ENCODE data around the gene CLSTN3.
A peak's percentile ranks its signal among the peaks of the same experiment; 100 is the strongest.

CLSTN3 gene

DNA sequence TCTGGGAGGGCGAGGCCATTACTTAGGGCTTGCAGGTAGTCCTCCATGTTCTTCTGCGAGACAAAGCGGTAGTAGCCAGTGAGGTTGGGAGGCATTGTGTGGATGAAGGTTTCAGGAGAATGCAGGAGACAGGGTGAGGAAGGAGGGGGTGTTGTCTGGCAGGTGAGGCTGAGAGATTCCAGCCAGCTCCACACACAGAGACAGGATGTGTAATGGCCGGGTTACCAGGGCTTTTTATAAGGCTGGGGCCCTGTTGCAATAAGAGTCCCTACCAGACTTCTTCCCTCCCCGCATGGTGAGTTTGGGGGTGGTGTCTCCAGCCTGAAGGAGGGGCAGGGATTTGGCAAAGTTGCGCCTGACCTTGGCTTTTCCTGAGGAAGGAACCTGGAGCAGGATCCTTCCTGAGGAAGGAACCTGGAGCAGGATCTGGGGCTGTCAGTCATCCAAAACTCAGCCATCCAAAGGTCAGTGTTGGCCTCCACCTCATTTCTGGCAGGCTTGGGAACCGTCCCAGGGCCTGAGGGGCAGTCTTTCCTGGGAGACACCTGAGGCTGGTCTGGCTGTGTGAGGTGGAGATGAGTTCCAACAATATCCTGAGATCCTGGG lies 1.4 kb upstream of the CLSTN3 start, which contains the start of gene RBP5:
TSS of gene RBP5 (minus strand) at position 209 of the 606 bp plus-strand sequence. CDS start at position 95, 114 bp downstream.
- DNase-seq = no peak

DNA sequence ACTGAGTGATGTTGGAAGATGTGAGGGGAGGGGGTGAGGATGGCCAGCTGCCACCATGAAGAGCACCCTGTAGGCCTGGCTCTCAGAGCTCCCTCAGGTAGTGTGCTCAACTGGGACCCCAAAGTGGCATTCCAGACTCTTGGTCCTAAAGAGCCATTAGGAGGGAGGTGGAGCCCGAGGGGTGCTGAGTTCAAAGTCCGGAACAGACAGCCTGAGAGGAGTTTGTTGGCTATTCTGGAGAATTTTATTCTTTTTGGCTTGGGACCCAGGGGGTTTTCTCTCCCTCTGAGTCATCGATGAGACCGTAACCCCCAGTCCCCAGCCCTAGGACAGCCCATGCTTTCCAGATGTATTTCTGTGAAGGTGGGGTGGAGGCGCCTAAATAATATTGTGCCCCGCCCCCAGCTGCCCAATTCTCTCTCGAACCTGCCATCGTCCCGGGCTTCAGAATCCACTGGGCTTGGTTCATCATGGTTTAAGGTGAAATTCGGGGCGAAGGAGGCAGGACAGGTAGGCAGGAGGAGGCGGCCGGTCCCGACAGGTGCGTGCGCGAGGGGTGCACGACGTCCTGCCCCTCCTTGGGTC lies 792 bp upstream of the CLSTN3 start:
- no peak for DNase-seq

DNA sequence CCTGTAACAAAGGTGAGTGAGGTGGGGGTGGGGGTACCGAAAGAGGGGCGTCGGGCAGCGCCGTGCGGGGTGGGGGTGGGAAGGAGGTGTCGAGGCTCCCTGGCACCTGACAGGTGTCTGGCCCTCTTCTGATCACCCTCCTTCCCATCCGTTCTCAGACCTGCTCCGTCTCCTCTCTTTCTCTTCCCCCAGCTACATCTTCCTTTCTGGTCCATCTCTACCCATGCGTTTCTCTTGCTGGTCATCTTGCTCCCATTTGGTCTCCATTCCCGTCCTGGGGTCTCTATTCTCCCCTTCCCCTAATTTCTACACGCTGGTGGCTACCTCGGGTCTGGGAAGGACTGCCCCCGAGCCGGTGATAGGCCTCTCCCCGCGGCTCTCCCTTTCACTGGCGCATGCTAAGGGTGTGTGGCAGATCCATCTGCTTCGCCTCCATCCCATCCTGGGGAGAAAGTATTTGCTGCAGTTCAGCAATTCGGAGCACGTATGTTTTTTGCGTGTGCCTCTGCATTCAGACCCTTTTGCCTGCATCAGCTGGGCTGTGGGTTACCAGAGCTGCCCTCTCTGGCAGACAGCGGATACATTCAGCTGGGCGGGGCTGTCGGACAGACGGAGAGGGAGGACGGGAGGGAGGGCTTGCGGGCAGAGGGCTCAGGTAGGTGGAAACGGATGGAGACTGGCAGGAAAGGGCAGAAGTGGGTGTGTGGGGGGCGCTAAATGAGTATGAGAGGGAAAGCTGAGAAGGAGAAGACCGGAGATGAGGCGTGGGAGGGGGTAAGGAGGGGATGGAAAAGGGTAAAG lies 730 bp downstream of the CLSTN3 start:
- peak in 3 of 4 experiments; percentile 6 to 19 (median 17) for DNase-seq

DNA sequence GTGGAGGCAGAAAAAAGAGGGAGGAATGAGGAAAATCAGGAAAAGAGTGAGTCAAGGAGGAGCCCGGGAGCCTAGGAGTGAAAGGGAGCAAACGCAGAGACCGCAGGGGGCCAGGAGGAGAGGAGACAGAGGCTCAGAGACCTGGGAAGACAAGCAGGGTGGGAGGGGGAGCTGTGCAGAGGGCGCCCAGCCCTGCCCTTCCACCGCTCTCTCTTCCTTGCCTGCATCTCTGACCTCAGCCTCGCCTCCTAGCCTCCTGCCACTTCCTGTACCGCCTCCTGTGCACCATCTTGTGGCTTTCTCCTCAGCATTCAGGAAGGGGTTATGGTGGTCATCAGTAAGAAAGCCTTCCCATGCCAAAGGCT lies 1.3 kb downstream of the CLSTN3 start:
- no peak for DNase-seq

DNA sequence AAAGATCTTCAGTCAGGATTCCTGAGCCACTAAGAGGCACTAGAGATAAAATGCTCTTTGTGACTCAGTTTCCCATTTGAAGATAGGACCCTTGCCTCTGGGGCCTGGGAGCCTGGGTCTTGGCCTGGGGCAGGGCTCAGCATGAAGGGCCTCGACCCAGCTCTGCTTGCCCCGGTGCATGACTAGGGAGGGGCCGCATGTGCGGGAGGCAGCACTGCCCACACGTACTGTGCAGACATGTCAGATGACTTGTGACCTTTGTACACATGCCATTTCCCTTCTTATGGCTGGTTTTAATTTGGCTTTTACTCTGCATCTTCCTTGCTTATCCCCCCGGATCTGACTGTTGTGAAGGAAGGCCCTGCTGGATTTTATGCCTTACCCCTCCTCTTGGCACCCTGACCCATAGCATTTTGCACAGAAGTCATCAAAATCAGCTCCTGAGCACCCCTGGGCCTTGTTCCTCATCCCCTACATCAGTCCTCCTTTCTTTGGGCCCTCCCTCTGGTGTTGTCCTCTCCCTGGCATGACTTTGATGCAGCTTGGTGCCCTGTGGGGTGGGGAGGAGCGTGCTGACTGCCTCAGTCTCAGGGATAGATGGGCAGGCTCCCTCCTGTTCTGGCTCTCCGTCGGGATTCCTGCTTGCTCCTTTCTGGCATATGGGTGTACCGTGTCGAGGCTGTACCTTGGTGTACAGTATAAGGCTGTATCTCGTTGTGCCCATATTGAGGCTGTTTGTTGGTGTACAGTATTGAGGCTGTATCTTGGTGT lies 4.4 kb downstream of the CLSTN3 start:
- DNase-seq = no peak

DNA sequence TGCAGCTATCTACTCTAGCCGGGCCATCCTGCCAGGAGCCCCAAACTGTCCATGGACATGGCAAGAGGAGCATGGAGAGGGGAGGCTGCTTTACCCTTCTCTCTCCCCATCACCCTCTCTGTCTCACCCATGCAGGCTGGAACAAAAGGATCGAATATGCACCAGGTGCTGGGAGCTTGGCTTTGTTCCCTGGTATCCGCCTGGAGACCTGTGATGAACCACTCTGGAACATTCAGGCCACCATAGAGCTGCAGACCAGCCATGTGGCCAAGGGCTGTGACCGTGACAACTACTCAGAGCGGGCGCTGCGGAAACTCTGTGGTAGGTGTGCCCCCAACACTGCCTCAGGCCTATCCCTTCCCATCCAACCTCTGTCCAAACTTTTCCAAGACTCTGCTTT lies 5.9 kb downstream of the CLSTN3 start:
- no peak for DNase-seq

DNA sequence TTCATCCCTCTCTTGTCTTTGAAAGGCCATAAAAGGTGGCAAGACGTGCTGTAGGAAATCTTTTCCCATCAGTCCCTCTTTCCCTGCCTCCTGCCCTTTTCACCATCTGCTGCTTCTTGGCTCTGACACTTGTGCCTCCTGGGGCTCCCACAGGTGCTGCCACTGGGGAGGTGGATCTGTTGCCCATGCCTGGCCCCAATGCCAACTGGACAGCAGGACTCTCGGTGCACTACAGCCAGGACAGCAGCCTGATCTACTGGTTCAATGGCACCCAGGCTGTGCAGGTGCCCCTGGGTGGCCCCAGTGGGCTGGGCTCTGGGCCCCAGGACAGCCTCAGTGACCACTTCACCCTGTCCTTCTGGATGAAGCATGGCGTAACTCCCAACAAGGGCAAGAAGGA lies 6.5 kb downstream of the CLSTN3 start:
- DNase-seq = no peak

DNA sequence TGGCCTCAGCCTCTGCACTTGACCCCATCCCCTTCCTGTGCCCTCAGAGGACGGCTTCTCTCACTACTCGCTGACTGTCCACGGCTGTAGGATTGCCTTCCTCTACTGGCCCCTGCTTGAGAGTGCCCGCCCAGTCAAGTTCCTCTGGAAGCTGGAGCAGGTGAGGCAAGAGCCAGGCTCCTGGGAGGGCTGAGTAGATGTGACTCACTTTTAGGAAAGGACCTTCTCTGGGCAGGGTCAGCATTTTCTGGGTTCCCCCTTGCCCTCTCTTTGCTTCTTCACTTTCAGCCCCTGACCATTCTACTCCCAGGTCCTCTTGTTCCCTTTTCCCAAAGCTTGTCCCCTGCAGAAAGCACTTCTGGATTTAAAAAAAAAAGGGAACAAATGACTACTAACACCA lies 7.7 kb downstream of the CLSTN3 start:
- DNase-seq = no peak

DNA sequence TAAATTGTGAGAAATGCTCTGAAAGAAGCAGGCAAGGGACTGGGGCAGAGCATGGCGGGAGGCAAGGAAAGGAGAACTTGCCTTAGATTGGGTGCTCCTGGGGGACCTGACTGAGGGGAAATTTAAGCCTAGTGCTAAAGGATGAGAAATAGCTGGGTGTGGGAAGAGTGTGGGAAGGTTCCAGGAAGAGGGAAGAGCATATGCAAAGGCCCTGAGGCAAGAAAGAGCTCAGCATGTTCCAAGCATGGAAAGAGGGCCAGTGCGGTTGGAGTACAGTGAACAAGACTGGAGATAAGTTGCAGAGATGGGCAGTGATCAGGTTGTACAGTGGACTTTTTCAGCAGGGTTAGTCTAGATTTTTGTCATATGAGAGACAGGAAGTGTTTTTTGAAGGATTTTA lies 9.0 kb downstream of the CLSTN3 start:
- DNase-seq = no peak

DNA sequence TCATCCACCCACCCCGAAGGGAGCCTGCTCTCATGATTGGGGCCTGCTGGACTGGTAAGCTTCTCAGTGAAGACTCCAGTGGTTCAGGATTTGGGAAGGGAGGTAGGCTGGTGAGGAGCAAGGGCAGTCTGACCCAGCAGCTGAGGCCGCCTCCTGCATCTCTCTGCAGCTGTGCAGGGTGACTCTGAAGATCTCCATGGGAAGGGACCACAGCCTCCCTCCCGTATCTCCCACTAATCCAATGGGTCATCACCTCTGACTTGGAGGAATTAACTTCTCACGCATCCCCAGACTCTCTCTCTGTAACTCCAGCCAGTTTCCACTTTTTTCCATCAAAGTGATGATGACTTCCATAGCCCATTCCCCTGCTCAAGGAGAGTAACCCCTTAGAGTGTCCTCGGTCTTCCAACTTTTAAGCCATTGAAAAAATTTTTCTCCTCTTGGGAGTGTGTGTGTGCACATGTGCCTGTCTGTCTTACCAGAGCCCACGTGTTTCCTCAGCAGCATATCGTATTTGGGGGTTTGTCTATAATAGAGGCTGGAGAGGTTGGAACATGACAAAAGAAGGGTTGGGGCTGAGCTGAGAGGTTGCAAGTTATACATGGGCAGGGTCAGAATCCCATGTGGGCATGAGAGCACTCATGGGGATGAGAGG lies 11.3 kb downstream of the CLSTN3 start:
- no peak for DNase-seq

DNA sequence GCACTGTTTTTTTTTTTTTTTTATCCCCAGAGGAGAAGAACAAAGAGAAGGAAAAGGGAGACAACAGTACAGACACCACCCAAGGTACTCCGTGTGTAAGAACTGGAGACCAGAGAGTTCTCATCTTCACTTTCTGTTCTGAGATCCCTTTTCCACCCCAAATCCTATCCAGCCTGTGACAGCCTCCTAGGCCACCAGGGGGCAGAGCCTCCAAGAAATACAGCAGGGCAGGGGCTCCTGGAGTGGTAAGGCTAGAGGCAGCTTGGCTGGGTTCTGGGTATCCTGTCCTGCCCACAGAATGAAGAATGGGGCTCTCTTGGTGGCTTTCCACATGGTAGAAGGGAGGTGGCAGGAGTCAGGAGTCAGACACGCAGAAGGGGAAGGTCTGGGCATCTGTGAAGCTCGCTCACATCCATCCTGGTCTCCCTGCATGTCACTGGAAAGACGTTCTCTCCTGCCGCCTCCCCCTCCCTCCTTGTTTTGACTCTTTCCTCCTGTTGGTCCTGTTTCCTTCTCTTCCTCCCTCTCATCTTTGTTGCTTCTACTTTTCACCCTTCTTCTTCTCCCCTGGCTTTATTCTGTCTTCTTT lies 12.0 kb downstream of the CLSTN3 start:
- DNase-seq = peak in 3 of 4 experiments; percentile 8 to 42 (median 27)

DNA sequence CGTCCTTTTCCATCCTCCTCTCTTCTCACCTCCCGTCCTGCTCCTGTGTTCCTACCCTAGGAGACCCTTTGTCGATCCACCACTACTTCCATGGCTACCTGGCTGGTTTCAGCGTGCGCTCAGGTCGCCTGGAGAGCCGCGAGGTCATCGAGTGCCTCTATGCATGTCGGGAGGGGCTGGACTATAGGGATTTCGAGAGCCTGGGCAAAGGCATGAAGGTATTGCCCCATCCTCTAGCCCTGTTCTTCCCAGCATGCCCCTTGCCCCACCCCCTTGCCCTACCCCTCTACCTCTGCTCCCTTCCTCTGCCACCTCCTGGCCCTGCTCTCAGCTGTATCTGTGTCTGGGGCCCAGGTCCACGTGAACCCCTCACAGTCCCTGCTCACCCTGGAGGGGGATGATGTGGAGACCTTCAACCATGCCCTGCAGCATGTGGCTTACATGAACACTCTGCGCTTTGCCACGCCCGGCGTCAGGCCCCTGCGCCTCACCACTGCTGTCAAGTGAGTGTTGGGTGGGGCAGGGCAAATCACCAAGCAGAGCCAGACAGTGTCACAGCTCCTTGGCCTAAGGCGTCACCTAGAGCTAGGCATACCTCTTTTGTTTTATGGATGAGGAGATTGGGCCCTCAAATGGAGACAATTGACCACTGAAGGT lies 12.8 kb downstream of the CLSTN3 start:
- no peak for DNase-seq

DNA sequence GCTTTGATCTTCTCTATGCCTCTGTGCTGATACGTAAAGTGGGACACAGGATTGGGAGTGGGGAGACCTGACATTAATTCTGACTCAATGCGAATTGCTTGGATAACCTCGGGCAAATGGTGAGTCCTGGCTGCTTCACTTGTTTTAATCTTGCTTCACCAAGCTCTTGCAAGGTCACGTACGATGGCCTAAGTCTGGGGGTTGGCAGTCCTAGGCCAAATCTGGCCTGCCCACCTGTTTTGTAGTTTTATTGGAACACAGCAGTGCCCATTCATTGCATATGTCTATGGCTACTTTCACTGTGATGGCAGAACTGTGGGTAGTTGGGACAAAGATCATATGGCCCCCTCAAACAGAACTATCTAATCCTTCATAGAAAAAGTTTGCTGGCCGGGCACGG lies 13.4 kb downstream of the CLSTN3 start:
- no peak for DNase-seq

DNA sequence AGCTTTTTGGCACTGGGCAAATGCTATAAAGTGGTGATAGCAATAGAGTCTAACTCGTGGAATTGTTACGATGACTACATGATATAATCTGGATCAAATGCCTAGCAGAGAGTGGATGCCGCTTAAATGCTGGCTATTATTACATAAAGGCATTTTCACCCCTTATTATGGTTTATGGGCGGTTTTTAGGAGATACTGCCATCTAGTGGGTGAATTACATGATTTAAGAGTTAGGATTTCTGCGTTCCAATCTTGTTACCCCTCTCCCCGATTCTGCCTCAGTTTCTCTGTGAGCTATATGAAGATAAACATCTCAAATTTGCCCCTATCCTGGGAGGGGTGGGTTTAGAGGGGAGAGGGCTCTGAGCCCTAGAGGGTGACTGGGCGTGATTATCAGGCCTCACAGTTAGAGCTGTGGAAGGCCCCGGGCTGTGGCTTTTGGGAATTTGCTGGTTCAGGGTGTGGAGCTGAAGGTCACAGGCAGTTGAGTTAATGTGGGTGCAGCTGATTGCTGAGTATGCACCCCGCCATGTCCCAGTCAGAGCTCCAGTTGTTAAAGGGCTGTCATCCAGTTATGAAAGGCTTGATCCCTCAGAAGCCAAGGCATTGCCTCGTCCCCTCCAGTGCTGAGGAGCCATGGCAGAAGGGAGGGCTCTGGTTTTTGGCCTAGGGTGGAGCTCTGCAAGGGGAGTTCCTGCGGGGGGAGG lies 14.4 kb downstream of the CLSTN3 start:
- DNase-seq = no peak

DNA sequence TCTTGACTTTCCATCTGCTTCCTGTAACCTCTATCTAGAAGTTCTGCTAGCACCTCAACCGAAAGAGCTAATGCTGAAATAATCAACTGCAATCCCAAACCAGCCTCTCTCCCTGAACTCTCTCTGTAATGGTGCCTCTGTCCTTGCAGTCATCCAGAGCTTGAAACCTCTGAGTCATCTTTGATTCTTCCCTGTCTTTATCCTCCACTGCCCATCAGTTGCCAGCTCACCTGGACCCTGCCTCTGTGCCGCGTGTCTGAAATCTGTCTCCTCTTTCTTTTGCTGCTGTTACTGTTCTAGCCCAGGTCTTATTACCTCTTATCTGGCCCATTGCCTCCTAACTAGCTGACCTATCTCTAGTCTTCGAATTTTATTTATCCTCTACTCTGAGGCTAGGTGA lies 15.5 kb downstream of the CLSTN3 start:
- no peak for DNase-seq

DNA sequence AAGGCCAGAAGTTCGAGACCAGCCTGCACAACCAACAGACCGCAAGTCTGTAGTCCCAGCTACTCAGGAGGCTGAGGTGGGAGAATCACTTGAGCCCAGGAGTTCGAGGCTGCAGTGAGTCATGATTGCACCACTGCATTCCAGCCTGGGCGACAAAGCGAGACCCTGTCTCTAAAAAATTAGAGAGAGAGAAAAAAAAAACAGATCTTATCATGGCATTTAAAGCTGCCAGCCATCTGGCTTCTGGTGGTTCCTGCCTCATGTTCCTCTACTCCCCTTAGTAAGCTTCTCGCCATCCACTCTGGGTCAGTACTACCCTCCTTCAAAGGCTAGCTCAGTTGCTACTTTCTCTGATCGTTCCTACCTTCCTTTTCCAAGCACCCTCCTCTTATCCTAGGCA lies 16.1 kb downstream of the CLSTN3 start:
- DNase-seq = no peak

DNA sequence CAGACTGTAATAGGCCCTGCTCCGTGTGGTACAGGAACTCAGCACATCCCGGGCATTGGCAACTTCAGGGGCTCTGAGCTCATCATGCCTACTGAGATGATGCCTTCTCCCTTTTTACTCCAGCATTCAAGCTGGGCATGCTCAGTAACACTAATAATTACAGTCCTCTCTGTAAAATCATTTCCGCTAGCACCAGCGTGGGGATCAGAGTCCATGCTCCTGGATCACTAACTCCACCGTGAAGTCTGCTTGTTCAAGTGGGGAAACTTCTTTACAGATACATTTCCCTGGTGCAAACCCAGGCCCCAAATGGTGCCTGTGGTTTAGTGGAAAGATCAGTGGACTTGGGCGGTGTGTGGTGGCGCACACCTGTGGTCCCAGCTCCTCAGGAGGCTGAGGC lies 16.7 kb downstream of the CLSTN3 start:
- no peak for DNase-seq

DNA sequence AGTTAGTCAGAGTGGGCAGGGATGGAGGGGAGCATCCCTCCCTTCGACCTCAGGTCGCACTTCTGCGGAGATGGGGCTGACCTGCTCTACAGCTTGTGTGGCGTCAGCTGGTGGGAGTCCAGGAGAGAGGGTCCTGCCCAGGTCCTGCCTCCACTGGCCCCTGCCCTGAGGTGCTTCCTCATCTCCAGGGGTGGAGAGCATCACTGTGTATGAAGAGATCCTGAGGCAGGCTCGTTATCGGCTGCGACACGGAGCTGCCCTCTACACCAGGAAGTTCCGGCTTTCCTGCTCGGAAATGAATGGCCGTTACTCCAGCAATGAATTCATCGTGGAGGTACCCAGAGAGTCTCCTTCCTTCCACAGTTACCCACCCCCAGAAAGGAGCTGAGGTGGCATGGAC lies 20.2 kb downstream of the CLSTN3 start:
- DNase-seq = no peak

DNA sequence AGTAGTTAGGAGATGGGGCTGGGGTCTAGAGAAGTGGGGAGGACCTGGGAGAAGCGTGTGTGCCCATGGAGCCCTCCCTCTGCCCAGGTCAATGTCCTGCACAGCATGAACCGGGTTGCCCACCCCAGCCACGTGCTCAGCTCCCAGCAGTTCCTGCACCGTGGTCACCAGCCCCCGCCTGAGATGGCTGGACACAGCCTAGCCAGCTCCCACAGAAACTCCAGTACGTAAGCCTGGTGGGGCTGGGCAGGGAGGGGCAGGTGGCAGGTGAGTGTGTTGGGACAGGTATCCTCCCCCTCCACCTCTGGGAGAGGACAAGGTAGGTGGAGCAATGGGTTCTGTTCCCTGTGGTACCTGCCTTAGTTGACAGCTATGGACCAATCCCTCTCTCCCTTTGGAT lies 20.7 kb downstream of the CLSTN3 start:
- DNase-seq = no peak

DNA sequence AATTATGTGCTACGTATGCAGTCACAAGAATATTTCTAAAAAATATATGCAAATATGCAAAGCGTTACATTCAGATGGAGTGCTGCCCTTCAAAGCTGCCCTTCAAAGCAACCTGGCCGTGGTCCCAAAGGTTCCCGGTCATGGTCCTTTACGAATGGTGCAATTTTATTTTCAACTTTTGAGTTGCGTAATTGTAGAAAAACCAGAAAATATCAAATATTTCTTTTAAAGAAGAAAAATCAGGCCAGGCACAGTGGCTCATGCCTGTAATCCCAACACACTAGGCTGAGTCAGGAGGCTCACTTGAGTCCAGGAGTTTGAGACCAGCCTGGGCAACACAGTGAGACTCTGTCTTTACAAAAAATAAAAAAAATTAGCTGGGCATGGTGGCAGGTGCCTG lies 21.4 kb downstream of the CLSTN3 start:
- no peak for DNase-seq

DNA sequence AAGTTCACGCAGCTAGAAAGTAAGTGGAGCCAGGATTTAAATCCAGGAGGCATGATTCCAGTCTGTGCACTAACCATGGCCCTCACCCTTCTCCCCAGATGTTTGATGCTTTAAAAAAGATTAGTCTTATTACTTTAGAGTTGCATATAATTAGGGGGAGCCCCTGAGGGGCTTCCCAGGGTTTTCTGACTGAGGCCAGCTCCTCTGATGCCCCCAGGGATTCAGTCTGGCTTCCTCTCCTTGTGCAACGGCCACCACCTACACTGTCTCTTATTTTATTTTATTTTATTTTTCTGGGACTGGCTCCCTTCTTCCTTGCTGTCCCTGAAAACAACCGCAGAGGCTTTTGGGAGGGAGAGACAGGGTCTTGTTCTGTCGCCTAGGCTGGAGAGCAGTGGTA lies 22.6 kb downstream of the CLSTN3 start:
- DNase-seq = no peak

Measured in activated CD4-positive, CD25-positive, alpha-beta regulatory T cell (primary cell).